HG02870 (cell line): Measurements from ENCODE around the gene OPCML.

Experiments used
- ATAC-seq: cut with Tn5 transposase; IDR thresholded peaks from one replicate; pipeline ENCODE4 v1.9.1; 2021; ENCODE audit warnings: mild to moderate bottlenecking, moderate library complexity; ENCODE audit not compliant: unreplicated experiment

OPCML gene

GRCh38 chr11:133238495-133238894, 293.8 kb downstream of the OPCML start:
- ATAC-seq, result no peak

GRCh38 chr11:133238027-133238426, 294.3 kb downstream of the OPCML start:
- ATAC-seq, result no peak

GRCh38 chr11:133235381-133235780, 296.9 kb downstream of the OPCML start:
- ATAC-seq, result no peak

GRCh38 chr11:133234883-133235282, 297.4 kb downstream of the OPCML start:
- ATAC-seq, result no peak

GRCh38 chr11:133232665-133233064, 299.6 kb downstream of the OPCML start:
- ATAC-seq, result no peak

- ATAC-seq, result no peak
Observed at GRCh38 chr11:133230431-133230830, 301.9 kb downstream of the OPCML start.

- ATAC-seq, result no peak
Observed at GRCh38 chr11:133228471-133229329, 303.6 kb downstream of the OPCML start.

- ATAC-seq, result no peak
Observed at GRCh38 chr11:133227632-133228111, 304.6 kb downstream of the OPCML start.

- no peak for ATAC-seq
Observed at GRCh38 chr11:133224271-133224670, 308.0 kb downstream of the OPCML start.

- ATAC-seq, result no peak
Observed at GRCh38 chr11:133222425-133223330, 309.6 kb downstream of the OPCML start.

GRCh38 chr11:133219543-133219942, 312.8 kb downstream of the OPCML start:
- no peak for ATAC-seq

- ATAC-seq, result no peak
Observed at GRCh38 chr11:133216813-133217212, 315.5 kb downstream of the OPCML start.

GRCh38 chr11:133215596-133216230, 316.6 kb downstream of the OPCML start:
- ATAC-seq, result no peak

- ATAC-seq, result no peak
Observed at GRCh38 chr11:133214646-133215045, 317.7 kb downstream of the OPCML start.

GRCh38 chr11:133212201-133212600, 320.1 kb downstream of the OPCML start:
- no peak for ATAC-seq

- ATAC-seq, result no peak
Observed at GRCh38 chr11:133207995-133208394, 324.3 kb downstream of the OPCML start.

GRCh38 chr11:133206313-133207005, 325.8 kb downstream of the OPCML start:
- ATAC-seq, result no peak

- no peak for ATAC-seq
Observed at GRCh38 chr11:133204158-133204557, 328.1 kb downstream of the OPCML start.

GRCh38 chr11:133202816-133203215, 329.5 kb downstream of the OPCML start:
- ATAC-seq, result no peak

- no peak for ATAC-seq
Observed at GRCh38 chr11:133198438-133198837, 333.9 kb downstream of the OPCML start.

- no peak for ATAC-seq
Observed at GRCh38 chr11:133197425-133197824, 334.9 kb downstream of the OPCML start.
